GM12872 (cell line): ENCODE data around the gene CCDC91.
A peak's percentile ranks its signal among the peaks of the same experiment; 100 is the strongest.

Source experiments
- CTCF ChIP-seq: IDR thresholded peaks from 3 replicates; pipeline ENCODE4 v1.5.1; 2011; ENCODE audit warnings: low read depth, mild to moderate bottlenecking, low read length, moderate library complexity; ENCODE audit not compliant: insufficient read depth

The CCDC91 gene

DNA sequence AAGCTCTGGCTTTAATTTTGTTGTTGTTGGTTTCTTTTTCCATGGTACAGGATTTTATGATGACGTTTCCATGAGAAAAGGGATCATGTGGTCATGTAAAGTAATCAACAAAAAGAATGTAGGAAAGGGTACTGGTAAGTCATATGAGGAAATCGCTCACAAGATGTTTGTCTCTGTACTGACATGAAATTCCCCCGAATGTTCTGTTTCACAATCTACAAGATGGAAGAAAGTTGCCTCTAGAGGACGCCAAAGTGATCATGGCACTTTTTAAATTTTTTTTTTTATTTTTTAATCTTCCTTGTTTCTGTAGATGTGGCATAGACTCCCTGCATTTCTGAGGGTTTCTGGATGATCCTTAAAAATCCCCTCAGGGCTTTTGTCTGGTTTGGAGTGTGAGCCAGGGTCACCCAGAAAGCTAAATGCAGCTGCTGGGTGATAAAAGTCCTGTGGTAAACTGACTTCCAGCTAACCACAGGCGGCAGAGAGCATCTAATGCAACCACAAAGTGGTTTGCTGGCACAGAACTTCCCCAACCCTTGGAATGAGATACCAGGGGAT is 393.5 kb downstream of the CCDC91 start:
- TF ChIP-seq CTCF = peak; percentile 21; the same call in 1 of the 3 replicates

GRCh38 chr12:28585146-28585545 is 394.9 kb downstream of the CCDC91 start:
- TF ChIP-seq CTCF = no peak

DNA sequence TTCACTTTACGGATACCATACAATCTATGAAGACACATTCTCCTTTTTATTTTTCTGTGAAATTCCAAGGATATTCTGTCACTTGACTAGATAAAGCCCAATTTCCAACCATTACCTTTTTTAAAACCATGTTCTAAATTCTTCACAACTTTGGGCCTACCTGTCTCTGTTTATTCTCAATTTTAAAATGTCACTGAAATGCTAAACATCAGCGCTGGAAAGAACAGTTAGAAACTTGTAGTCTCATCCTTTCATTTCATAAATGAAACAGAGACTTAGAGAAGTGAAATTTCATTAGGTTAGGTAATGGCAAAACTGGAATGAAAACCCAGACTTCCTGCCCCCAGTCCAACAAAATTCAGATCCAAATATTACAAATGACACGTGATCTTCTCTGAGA is 396.2 kb downstream of the CCDC91 start:
- no peak for TF ChIP-seq CTCF

DNA sequence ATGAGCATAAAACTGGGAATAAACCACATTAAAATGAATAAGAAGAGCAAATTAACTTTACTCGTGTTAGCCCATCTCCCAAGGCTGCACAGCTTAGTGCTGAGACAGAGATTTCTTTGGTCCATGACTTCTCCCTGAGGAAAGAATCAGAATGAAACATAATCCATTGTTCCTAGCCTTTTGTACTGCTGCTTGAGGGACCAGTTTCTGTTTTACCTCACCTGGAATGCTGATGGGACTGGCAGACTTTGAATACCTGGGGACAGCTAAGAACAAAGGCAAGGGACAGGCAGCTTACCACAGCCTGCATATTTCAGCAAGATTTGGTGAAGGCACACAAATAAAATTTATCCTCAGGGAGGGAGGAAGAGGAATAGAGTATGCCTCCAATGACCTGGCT is 401.6 kb downstream of the CCDC91 start:
- no peak for TF ChIP-seq CTCF
